Spleen (tissue), 11 donors: ENCODE measurements around the gene SGO2. TPM values are rescaled to one million over a fixed set of nuclear protein-coding genes. Genes with fewer than 3 reads are reported as not detected.

Experiments used
- DNase-seq: peaks from one replicate; pipeline ENCODE4 v3.0.0-alpha.2; 2020
- H3K27ac ChIP-seq, 8 donors: fragments of 200-600 bp; sonication (generic) in 7 of 8; 1 replicate in 4 of 8; 2 replicates in 4 of 8; pipeline versions ENCODE4 v1.5.0 to v1.8.0; 2016 to 2021; ENCODE audit warnings: inconsistent platforms in 4 of 8, mild to moderate bottlenecking in 4 of 8, moderate library complexity in 1 of 8
- H3K27me3 ChIP-seq, 7 donors: fragments of 200-600 bp; sonication (generic) in 6 of 7; replicated peaks in 1 of 7; 1 replicate in 4 of 7; 2 replicates in 3 of 7; pipeline versions ENCODE4 v1.5.0 to v1.8.0; 2016 to 2021; ENCODE audit warnings: inconsistent platforms in 3 of 7, mild to moderate bottlenecking in 1 of 7
- H3K36me3 ChIP-seq, 6 donors: fragments of 200-600 bp; sonication (generic) in 5 of 6; 1 replicate in 4 of 6; 2 replicates in 2 of 6; pipeline versions ENCODE4 v1.5.0 to v1.8.0; 2016 to 2021; ENCODE audit warnings: inconsistent platforms in 2 of 6
- H3K4me1 ChIP-seq, 6 donors: fragments of 200-600 bp; sonication (generic) in 5 of 6; 1 replicate in 3 of 6; 2 replicates in 3 of 6; pipeline versions ENCODE4 v1.5.0 to v1.8.0; 2016 to 2021; ENCODE audit warnings: inconsistent platforms in 3 of 6
- H3K4me3 ChIP-seq, 8 donors: fragments of 200-600 bp; sonication (generic) in 7 of 8; 1 replicate in 4 of 8; 2 replicates in 4 of 8; pipeline versions ENCODE4 v1.5.0 to v1.8.0; 2016 to 2021; ENCODE audit warnings: inconsistent platforms in 4 of 8, mild to moderate bottlenecking in 4 of 8, moderate library complexity in 2 of 8
- H3K9me3 ChIP-seq, 8 donors: fragments of 200-600 bp; sonication (generic) in 7 of 8; 1 replicate in 4 of 8; 2 replicates in 4 of 8; pipeline versions ENCODE4 v1.5.0 to v1.8.0; 2016 to 2021; ENCODE audit warnings: inconsistent platforms in 4 of 8
- POLR2A ChIP-seq, 3 donors: fragments of 450-650 bp; IDR thresholded peaks; one replicate each; pipeline ENCODE4 v1.5.1; 2017; ENCODE audit warnings: antibody characterized with exemption in 3 of 3, mild to moderate bottlenecking in 1 of 3
- POLR2AphosphoS5 ChIP-seq, 3 donors: sonication (generic); formaldehyde crosslinking; IDR thresholded peaks; one replicate each; pipeline ENCODE4 v1.5.1; 2017; ENCODE audit warnings: antibody characterized with exemption in 3 of 3
- WGBS, 5 donors: extraction: QIAGEN DNeasy Blood & Tissue Kit in 3 of 5; methylation state at CpG; one replicate each; pipeline versions ENCODE4 v1.1.5 to v1.1.7; 2013 to 2018; 5-methylcytosine and 5-hydroxymethylcytosine counted together
- intact Hi-C: fragments of 100-400 bp; cut with DNase I; formaldehyde crosslinking; loops from one replicate; pipeline ENCODE4 v1.15.0; 2023; ENCODE audit warnings: low total_unique reads
- polyA plus RNA-seq, 3 donors: library from polyadenylated mRNA; stranded (reverse); fragments of 200-250 nt; gene quantifications; one replicate each; pipeline ENCODE4 v1.2.1, GENCODE V29; 2013
- total RNA-seq, 7 donors: library from RNA; depleted of rRNA in 3 of 7; stranded (reverse); fragments of >200 nt in 3 of 7; fragmentation: NEBNext Ultra II Directional in 4 of 7; extraction: Animal tissue kit (Norgen Biotek cat#: 25700) in 4 of 7; gene quantifications; one replicate each; pipeline versions ENCODE4 v1.1.0 to v1.2.1, GENCODE V29; 2016 to 2021
- TF ChIP-seq, protein P1 (sequence below), 11 experiments: fragments of 200-600 bp in 7 of 11; fragments of 450-650 bp in 4 of 11; sonication (generic) in 4 of 11; IDR thresholded peaks in 8 of 11; conservative IDR thresholded peaks in 3 of 11; 1 replicate in 7 of 11; 2 replicates in 4 of 11; pipeline versions ENCODE4 v1.4.0 to v1.8.0; 2016 to 2021; ENCODE audit warnings: antibody characterized with exemption in 11 of 11, inconsistent platforms in 4 of 11, mild to moderate bottlenecking in 1 of 11
- donor health status: healthy with polysubstance abuse.
- donor health status: DM: no; HTN: no; CAD: no; lungs with moderate emphysema.
- donor health status: DM: no; HTN: no; CAD: no.
- donor health status: Bipolar disorder and iron deficiency.
- donor health status: healthy.
- donor health status: DM: no; HTN: no; CAD: no.
- donor health status: DM: yes; HTN: yes; CAD: no.

Gene SGO2
- total and polyA plus RNA-seq, 10 donors: 0.85 to 9.9 (median 3.9) TPM

DNA sequence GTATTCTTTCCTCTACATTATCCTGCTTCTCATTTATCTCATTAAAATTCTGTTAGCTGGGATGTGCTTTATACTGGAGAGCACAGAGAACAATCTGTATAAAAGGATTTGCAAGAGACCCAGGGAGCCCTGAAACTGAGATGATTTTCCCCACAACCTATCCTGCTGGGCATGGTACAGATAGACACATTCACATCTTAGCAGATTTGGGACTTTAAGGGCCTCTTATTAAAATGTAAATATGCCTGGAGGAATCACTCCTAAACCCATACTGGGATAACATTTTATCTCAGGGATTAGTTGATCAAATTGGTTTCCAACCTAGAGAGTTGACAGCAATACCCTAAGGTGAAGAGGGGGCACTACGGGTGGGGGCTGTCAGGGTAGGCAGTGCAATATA lies 105.3 kb downstream of the SGO2 start:
- Histone ChIP-seq H3K36me3 (no peaks in the 10 kb centered on the region), H3K4me1 (no peaks in the 10 kb centered on the region), H3K27me3 (peaks cover 0 to 5% (median 0%) of the 10 kb centered on the region in 7 donors), H3K27ac (no peak overlapping the region), H3K9me3 (peaks cover 0 to 15% (median 8%) of the 10 kb centered on the region in 8 donors), H3K4me3 (no peak overlapping the region)
- WGBS, 5 donors: 82 to 90% (median 85%) methylated on average over 1 of the region's 1 CpG
- TF ChIP-seq POLR2A (IDR thresholded peaks at IDR 0.05) (no peak), POLR2AphosphoS5 (IDR thresholded peaks at IDR 0.05) (no peak)
- TF ChIP-seq, protein P1, sequence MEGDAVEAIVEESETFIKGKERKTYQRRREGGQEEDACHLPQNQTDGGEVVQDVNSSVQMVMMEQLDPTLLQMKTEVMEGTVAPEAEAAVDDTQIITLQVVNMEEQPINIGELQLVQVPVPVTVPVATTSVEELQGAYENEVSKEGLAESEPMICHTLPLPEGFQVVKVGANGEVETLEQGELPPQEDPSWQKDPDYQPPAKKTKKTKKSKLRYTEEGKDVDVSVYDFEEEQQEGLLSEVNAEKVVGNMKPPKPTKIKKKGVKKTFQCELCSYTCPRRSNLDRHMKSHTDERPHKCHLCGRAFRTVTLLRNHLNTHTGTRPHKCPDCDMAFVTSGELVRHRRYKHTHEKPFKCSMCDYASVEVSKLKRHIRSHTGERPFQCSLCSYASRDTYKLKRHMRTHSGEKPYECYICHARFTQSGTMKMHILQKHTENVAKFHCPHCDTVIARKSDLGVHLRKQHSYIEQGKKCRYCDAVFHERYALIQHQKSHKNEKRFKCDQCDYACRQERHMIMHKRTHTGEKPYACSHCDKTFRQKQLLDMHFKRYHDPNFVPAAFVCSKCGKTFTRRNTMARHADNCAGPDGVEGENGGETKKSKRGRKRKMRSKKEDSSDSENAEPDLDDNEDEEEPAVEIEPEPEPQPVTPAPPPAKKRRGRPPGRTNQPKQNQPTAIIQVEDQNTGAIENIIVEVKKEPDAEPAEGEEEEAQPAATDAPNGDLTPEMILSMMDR (IDR thresholded peaks at IDR 0.05 in 8 of 11, conservative IDR thresholded peaks at IDR 0.05 in 3 of 11): no peak
- no peak for DNase-seq
- intact Hi-C loops: no loop called here

Other genes with a start within 250 kb of the SGO2 start
- 10 to 100 TPM; 42.6 to 84.7 (median 64.0) TPM for gene SPATS2L, start 219.5 kb upstream of the SGO2 start, total RNA-seq
- gene SPATS2L, start 219.5 kb upstream of the SGO2 start, polyA plus RNA-seq: 10 to 100 TPM in 2 of 3 donors, 1 to 10 TPM in 1; 9.5 to 30.4 (median 19.5) TPM
- gene KCTD18, start 16.1 kb upstream of the SGO2 start, total RNA-seq: 10 to 100 TPM; 11.1 to 21.5 (median 17.0) TPM
- gene KCTD18, start 16.1 kb upstream of the SGO2 start, polyA plus RNA-seq: 10 to 100 TPM; 11.6 to 12.0 (median 11.6) TPM
- 10 to 100 TPM in 2 of 7 donors, 1 to 10 TPM in 5; 3.9 to 14.6 (median 9.8) TPM for gene AOX1, start 59.8 kb downstream of the SGO2 start, total RNA-seq
- gene AOX1, start 59.8 kb downstream of the SGO2 start, polyA plus RNA-seq: 1 to 10 TPM; 1.3 to 3.7 (median 1.7) TPM